ENCODE results near the gene MEX3D. TPM values are rescaled to one million over a fixed set of nuclear protein-coding genes. Genes with fewer than 3 reads are reported as not detected.

The MEX3D gene
- total and polyA plus RNA-seq, 4 experiments from 2014 or later, result 0.16 to 4.9 (median 4.5) TPM; not detected in 1

GRCh38 chr19:1514986-1515721 is 53.0 kb downstream of the MEX3D start:
- peaks cover 0 to 12% (median 5%) of the 10 kb centered on the region in 4 donors for H3K4me1 Mint-ChIP-seq
- no peaks in the 10 kb centered on the region for H3K9me3 Mint-ChIP-seq
- ChIA-PET CTCF (ENCODE audit: partially characterized antibody) (interaction anchor here (1.1 to 1.2 kb wide), 2 partner anchors 72 to 236 kb away, joined by 3 read pairs; no protein-coding TSS in a partner anchor), POLR2A (ENCODE audit: partially characterized antibody) (interaction anchor here (1.4 kb wide), 1 partner anchor 239 kb away, joined by 4 read pairs; the partner anchor contains the start of gene FAM174C)
- Histone ChIP-seq H3K36me3 (ENCODE audit: insufficient read depth, low read length) (no peaks in the 10 kb centered on the region), H3K4me3 (ENCODE audit: low read length in 2 of 2) (no peak overlapping the region), H3K27ac (ENCODE audit: low read depth, low read length) (no peak overlapping the region), H3K4me1 (ENCODE audit: insufficient read depth, low read length) (peaks cover 13% of the 10 kb centered on the region), H3K9me3 (ENCODE audit: control insufficient read depth in 1 of 2, low read length in 2 of 2) (no peaks in the 10 kb centered on the region), H3K27me3 (ENCODE audit: insufficient read depth, low read length) (no peaks in the 10 kb centered on the region)
- no peak for DNase-seq
- no peak overlapping the region for H3K27ac Mint-ChIP-seq
- no peaks in the 10 kb centered on the region for H3K36me3 Mint-ChIP-seq
- intact Hi-C loops (cut with micrococcal nuclease), result loop anchor here (1.0 to 2.0 kb wide), 2 partner anchors 44 to 236 kb away; no protein-coding TSS in a partner anchor
- no peak overlapping the region for H3K4me3 Mint-ChIP-seq
- H3K27me3 Mint-ChIP-seq, result peaks cover 0 to 8% of the 10 kb centered on the region in 2 donors

GRCh38 chr19:1514295-1514661 is 53.8 kb downstream of the MEX3D start:
- Mint-ChIP-seq H3K9me3 (no peaks in the 10 kb centered on the region), H3K4me3 (peak overlapping the region in 2 of 8 donors; percentile 17 to 20), H3K4me1 (peaks cover 5 to 17% (median 8%) of the 10 kb centered on the region in 4 donors), H3K27me3 (peaks cover 0 to 12% of the 10 kb centered on the region in 2 donors), H3K27ac (no peak overlapping the region), H3K36me3 (no peaks in the 10 kb centered on the region)
- peaks cover 13% of the 10 kb centered on the region for H3K4me1 ChIP-seq (ENCODE audit: insufficient read depth, low read length)
- H3K27ac ChIP-seq (ENCODE audit: low read depth, low read length), result no peak overlapping the region
- intact Hi-C loops (cut with micrococcal nuclease), result loop anchor here (1.0 to 2.0 kb wide), 2 partner anchors 43 to 235 kb away; no protein-coding TSS in a partner anchor
- ChIA-PET CTCF (ENCODE audit: partially characterized antibody) (interaction anchor here (0.7 to 1.2 kb wide), 4 partner anchors 42 to 235 kb away, joined by 3 to 4 read pairs (median 3); no protein-coding TSS in a partner anchor), POLR2A (ENCODE audit: partially characterized antibody) (interaction anchor here (0.7 to 1.4 kb wide), 2 partner anchors 23 to 238 kb away, joined by 3 to 4 read pairs; partner anchors contain the start of genes FAM174C and REEP6)
- H3K36me3 ChIP-seq (ENCODE audit: insufficient read depth, low read length), result no peaks in the 10 kb centered on the region
- H3K9me3 ChIP-seq (ENCODE audit: control insufficient read depth in 1 of 2, low read length in 2 of 2), result no peaks in the 10 kb centered on the region
- no peak overlapping the region for H3K4me3 ChIP-seq (ENCODE audit: low read length in 2 of 2)
- DNase-seq, result no peak
- H3K27me3 ChIP-seq (ENCODE audit: insufficient read depth, low read length), result no peaks in the 10 kb centered on the region

DNA sequence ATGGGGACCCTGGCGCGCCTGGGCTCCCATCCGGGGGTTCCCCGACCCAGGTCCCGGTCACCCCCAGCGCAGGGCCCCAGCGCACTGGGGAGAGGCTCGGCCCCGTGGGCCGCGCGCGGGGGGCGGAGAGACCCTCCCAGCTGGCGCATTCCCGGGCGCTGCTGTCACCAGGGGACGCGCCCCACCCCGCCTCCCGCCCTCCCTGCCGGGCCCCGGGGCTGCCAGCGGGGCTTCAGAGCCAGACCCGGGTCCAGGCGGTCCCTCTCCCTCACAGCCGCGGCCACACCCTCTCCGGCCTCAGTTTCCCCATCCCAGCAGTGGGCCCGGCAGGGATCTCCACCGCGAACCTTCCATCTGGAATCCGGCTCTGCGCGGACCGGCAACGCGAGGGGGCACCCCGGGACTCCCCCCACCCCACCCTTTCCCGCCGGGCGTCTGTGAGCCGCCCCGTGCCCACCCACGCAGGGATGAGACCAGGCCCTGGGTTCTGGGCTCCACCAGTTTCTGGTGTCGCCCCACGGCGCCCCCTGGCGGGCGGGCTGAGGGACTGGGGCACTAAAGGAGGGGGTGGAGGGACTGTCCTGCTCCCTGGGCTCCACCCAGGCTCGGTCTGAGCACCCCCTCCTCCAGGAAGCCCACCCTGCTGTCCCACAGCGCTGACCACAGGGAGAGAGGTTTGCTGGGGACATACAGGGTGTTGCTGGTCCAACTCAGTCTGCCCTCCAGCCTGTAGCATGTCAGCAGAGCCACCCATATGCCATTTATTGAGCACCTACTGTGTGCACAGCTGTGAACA is 54.4 kb downstream of the MEX3D start:
- H3K27ac Mint-ChIP-seq, result no peak overlapping the region
- POLR2A ChIA-PET (ENCODE audit: partially characterized antibody), result interaction anchor here (0.7 kb wide), 1 partner anchor 23 kb away, joined by 3 read pairs; the partner anchor contains the start of gene REEP6

GRCh38 chr19:1512671-1513498 is 55.2 kb downstream of the MEX3D start, which contains the start of gene ADAMTSL5:
ADAMTSL5 (minus strand) TSS chr19:1513019; CDS start chr19:1510943, 2,076 bp downstream.
- H3K4me3 Mint-ChIP-seq, result peak within 1 kb of the TSS; percentile 65 to 77 (median 74)
- H3K4me1 Mint-ChIP-seq, result peaks cover 6 to 24% (median 10%) of the 10 kb centered on the region in 4 donors
- peak within 1 kb of the TSS in 6 of 7 donors; percentile 36 to 66 (median 48) for H3K27ac Mint-ChIP-seq
- intact Hi-C loops (cut with micrococcal nuclease), result loop anchor here (1.0 kb wide), 2 partner anchors 10 to 68 kb away; no protein-coding TSS in a partner anchor
- DNase-seq, result peak in 4 of 5 donors; percentile 50 to 62 (median 54)
- peak within 1 kb of the TSS; percentile 26 for H3K27ac ChIP-seq (ENCODE audit: low read depth, low read length)
- no peaks in the 10 kb centered on the region for H3K36me3 ChIP-seq (ENCODE audit: insufficient read depth, low read length)
- peaks cover 17% of the 10 kb centered on the region for H3K4me1 ChIP-seq (ENCODE audit: insufficient read depth, low read length)
- CTCF ChIA-PET (ENCODE audit: partially characterized antibody), result no interaction called here
- H3K27me3 Mint-ChIP-seq, result peaks cover 0 to 11% of the 10 kb centered on the region in 2 donors
- no peaks in the 10 kb centered on the region for H3K27me3 ChIP-seq (ENCODE audit: insufficient read depth, low read length)
- POLR2A ChIA-PET (ENCODE audit: partially characterized antibody), result no interaction called here
- peaks cover 0 to under 1% of the 10 kb centered on the region in 2 donors for H3K36me3 Mint-ChIP-seq
- H3K9me3 Mint-ChIP-seq, result no peaks in the 10 kb centered on the region
- no peaks in the 10 kb centered on the region for H3K9me3 ChIP-seq (ENCODE audit: control insufficient read depth in 1 of 2, low read length in 2 of 2)
- H3K4me3 ChIP-seq (ENCODE audit: low read length in 2 of 2), result peak within 1 kb of the TSS in 1 of 2 donors; percentile 47

More for the DNA sequence above, 54.4 kb downstream of the MEX3D start:
- no peak overlapping the region for H3K4me3 ChIP-seq (ENCODE audit: low read length in 2 of 2)
- H3K4me1 ChIP-seq (ENCODE audit: insufficient read depth, low read length), result peaks cover 13% of the 10 kb centered on the region
- DNase-seq, result peak; percentile 60 to 69 (median 68)
- CTCF ChIA-PET (ENCODE audit: partially characterized antibody), result interaction anchor here (0.7 to 1.2 kb wide), 4 partner anchors 42 to 234 kb away, joined by 3 to 4 read pairs (median 3); no protein-coding TSS in a partner anchor
- H3K9me3 Mint-ChIP-seq, result no peaks in the 10 kb centered on the region
- H3K27me3 Mint-ChIP-seq, result peaks cover 0 to 12% of the 10 kb centered on the region in 2 donors
- no peaks in the 10 kb centered on the region for H3K36me3 ChIP-seq (ENCODE audit: insufficient read depth, low read length)
- peaks cover 5 to 19% (median 8%) of the 10 kb centered on the region in 4 donors for H3K4me1 Mint-ChIP-seq
- H3K27ac ChIP-seq (ENCODE audit: low read depth, low read length), result no peak overlapping the region
- no peaks in the 10 kb centered on the region for H3K27me3 ChIP-seq (ENCODE audit: insufficient read depth, low read length)
- H3K9me3 ChIP-seq (ENCODE audit: control insufficient read depth in 1 of 2, low read length in 2 of 2), result no peaks in the 10 kb centered on the region
- peak overlapping the region in 3 of 8 donors; percentile 20 to 41 (median 29) for H3K4me3 Mint-ChIP-seq
- intact Hi-C loops (cut with micrococcal nuclease), result loop anchor here (1.0 to 2.0 kb wide), 4 partner anchors 10 to 234 kb away; no protein-coding TSS in a partner anchor
- no peaks in the 10 kb centered on the region for H3K36me3 Mint-ChIP-seq

DNA sequence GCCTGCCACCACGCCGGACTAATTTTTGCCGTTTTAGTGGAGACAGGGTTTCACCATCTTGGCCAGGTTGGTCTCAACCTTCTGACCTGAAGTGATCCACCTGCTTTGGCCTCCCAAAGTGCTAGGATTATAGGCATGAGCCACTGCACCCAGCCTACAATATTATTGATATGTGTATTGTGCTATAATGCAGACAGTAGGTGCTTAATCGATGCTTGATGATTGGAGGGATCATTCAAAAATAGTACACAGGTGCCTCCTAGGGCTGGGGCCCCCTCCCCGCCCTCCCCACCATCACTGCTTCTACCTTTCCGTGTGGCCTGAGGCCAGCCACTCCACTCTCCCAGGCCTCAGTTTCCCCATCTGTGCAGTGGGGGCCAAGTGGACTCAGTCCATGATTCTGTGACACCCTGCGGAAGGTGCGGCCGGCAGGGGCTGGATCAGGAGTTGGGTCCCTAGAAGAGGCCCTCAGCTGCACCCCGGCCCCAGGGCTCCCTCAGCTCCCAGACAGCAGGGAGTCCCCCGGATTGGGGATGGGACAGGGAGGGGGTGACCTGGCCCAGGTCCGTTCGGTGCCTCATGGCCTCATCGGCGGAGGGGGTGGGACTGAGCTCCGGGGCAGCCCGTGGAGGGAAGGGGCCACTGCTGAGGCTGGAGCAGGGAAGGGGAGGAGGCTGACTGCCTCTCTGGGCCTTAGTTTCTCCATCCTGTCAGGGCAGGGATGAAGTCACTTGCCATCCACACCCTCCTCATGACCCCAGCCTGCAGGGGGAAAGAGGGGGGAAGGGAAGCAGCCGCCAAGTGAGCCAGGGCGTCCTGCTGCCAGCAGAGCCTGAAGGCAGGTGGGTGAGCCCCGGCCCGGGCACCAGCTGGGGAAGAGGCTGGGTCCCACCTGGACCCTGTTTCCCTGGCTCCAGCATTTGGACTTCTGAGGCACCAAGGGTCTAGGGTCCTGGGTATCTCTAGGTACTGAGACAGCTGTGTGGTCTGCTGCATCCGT is 56.5 kb downstream of the MEX3D start:
- Mint-ChIP-seq H3K4me3 (peak overlapping the region; percentile 65 to 77 (median 74)), H3K36me3 (peaks cover 0 to 3% of the 10 kb centered on the region in 2 donors), H3K4me1 (peaks cover 10 to 32% (median 15%) of the 10 kb centered on the region in 4 donors), H3K27me3 (peaks cover 0 to 15% of the 10 kb centered on the region in 2 donors), H3K9me3 (peaks cover 0 to 1% (median 0%) of the 10 kb centered on the region in 8 donors), H3K27ac (peak overlapping the region in 3 of 7 donors; percentile 41 to 66 (median 50))
- H3K4me1 ChIP-seq (ENCODE audit: insufficient read depth, low read length), result peaks cover 24% of the 10 kb centered on the region
- H3K36me3 ChIP-seq (ENCODE audit: insufficient read depth, low read length), result no peaks in the 10 kb centered on the region
- POLR2A ChIA-PET (ENCODE audit: partially characterized antibody), result interaction anchor here (1.1 kb wide), 1 partner anchor 21 kb away, joined by 4 read pairs; the partner anchor contains the start of gene REEP6
- H3K27me3 ChIP-seq (ENCODE audit: insufficient read depth, low read length), result no peaks in the 10 kb centered on the region
- intact Hi-C loops (cut with micrococcal nuclease), result no loop called here
- no peak for DNase-seq
- no peak overlapping the region for H3K27ac ChIP-seq (ENCODE audit: low read depth, low read length)
- CTCF ChIA-PET (ENCODE audit: partially characterized antibody), result no interaction called here
- H3K9me3 ChIP-seq (ENCODE audit: control insufficient read depth in 1 of 2, low read length in 2 of 2), result no peaks in the 10 kb centered on the region
- H3K4me3 ChIP-seq (ENCODE audit: low read length in 2 of 2), result no peak overlapping the region
